ENCODE data around the gene AQP2. TPM values are rescaled to one million over a fixed set of nuclear protein-coding genes. Genes with fewer than 3 reads are reported as not detected.
A peak's percentile ranks its signal among the peaks of the same experiment; 100 is the strongest.

The AQP2 gene
- total and polyA plus RNA-seq, 7 donors, result not detected

DNA sequence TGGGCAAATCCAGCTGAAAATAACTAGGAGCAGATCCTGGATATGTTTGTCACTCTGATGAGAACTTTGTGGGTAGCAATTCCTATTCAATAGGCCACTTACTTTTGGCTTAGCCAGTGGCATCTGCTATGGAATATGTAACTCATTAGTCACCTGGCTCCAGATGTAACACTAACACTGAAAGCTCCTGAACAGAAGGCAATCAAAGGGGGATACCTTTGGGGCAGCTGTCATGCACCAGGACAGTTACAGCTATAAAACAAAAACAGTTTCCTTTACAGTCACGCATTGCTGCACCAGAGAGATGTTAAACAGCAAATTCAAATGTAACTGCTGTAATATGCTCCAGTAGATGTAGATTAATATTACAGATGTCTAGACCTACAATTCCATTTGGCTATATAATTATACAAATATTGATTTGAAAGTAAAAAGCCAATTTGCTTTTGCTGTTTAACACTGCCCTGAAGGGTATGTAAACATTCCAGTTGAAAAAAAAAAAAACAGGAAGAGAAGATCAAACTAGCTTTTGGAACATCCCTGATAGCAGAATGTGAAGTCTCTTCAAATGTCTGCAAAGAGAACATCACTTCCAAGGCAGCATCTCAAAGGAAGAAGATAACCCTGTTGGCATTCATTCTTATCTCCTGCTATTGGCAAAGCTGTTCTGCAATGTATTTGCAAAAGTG, 56.4 kb downstream of the AQP2 start:
- intact Hi-C loops (cut with DNase I), result no loop called here
- Histone ChIP-seq H3K27me3 (no peaks in the 10 kb centered on the region), H3K36me3 (no peaks in the 10 kb centered on the region), H3K9me3 (no peaks in the 10 kb centered on the region), H3K4me3 (no peak overlapping the region), H3K4me1 (peaks cover 0 to 59% (median 39%) of the 10 kb centered on the region in 4 donors), H3K27ac (peak overlapping the region in 3 of 4 donors; percentile 71 to 79 (median 73))
- WGBS, 2 donors, result 35 to 64% methylated on average over 1 of the region's 1 CpG
- TF ChIP-seq POLR2AphosphoS5 (IDR thresholded peaks at IDR 0.05) (no peak), POLR2A (IDR thresholded peaks at IDR 0.05) (no peak), EP300 (IDR thresholded peaks at IDR 0.05) (no peak)
- TF ChIP-seq, protein P1, sequence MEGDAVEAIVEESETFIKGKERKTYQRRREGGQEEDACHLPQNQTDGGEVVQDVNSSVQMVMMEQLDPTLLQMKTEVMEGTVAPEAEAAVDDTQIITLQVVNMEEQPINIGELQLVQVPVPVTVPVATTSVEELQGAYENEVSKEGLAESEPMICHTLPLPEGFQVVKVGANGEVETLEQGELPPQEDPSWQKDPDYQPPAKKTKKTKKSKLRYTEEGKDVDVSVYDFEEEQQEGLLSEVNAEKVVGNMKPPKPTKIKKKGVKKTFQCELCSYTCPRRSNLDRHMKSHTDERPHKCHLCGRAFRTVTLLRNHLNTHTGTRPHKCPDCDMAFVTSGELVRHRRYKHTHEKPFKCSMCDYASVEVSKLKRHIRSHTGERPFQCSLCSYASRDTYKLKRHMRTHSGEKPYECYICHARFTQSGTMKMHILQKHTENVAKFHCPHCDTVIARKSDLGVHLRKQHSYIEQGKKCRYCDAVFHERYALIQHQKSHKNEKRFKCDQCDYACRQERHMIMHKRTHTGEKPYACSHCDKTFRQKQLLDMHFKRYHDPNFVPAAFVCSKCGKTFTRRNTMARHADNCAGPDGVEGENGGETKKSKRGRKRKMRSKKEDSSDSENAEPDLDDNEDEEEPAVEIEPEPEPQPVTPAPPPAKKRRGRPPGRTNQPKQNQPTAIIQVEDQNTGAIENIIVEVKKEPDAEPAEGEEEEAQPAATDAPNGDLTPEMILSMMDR (IDR thresholded peaks at IDR 0.05), result no peak
- DNase-seq, result no peak

Other genes starting within 250 kb of the AQP2 start
- 10 to 100 TPM in 2 of 4 donors, 1 to 10 TPM in 2; 9.4 to 12.2 (median 11.0) TPM for gene FMNL3, start 243.3 kb upstream of the AQP2 start, total RNA-seq
- gene FMNL3, start 243.3 kb upstream of the AQP2 start, polyA plus RNA-seq, result 10 to 100 TPM in 1 of 3 donors, 1 to 10 TPM in 2; 1.8 to 10.8 (median 2.4) TPM
- 100 to 1,000 TPM; 191 to 248 (median 224) TPM for gene TMBIM6, start 209.2 kb upstream of the AQP2 start, total RNA-seq
- gene TMBIM6, start 209.2 kb upstream of the AQP2 start, polyA plus RNA-seq, result 100 to 1,000 TPM in 2 of 3 donors, 10 to 100 TPM in 1; 93.7 to 384 (median 135) TPM
- gene NCKAP5L, start 122.3 kb upstream of the AQP2 start, total RNA-seq, result 10 to 100 TPM in 3 of 4 donors, 1 to 10 TPM in 1; 10.0 to 23.3 (median 12.6) TPM
- 1 to 10 TPM in 2 of 3 donors, under 1 TPM in 1; 0.92 to 5.8 (median 2.4) TPM for gene NCKAP5L, start 122.3 kb upstream of the AQP2 start, polyA plus RNA-seq
- 1 to 10 TPM; 2.7 to 5.4 (median 3.9) TPM for gene BCDIN3D, start 107.6 kb upstream of the AQP2 start, total RNA-seq
- 1 to 10 TPM; 1.8 to 3.7 (median 2.1) TPM for gene BCDIN3D, start 107.6 kb upstream of the AQP2 start, polyA plus RNA-seq
- gene FAIM2, start 46.8 kb upstream of the AQP2 start, total RNA-seq, result 10 to 100 TPM in 1 of 4 donors, 1 to 10 TPM in 3; 5.8 to 12.8 (median 7.5) TPM
- gene FAIM2, start 46.8 kb upstream of the AQP2 start, polyA plus RNA-seq, result 1 to 10 TPM in 2 of 3 donors, not detected in 1; 1.2 to 5.6 TPM
- gene AQP5, start 11.1 kb downstream of the AQP2 start, total RNA-seq, result not detected
- gene AQP5, start 11.1 kb downstream of the AQP2 start, polyA plus RNA-seq, result under 1 TPM in 1 of 3 donors, not detected in 2; 0.09 TPM
- under 1 TPM; 0.14 to 0.83 (median 0.60) TPM for gene AQP6, start 22.2 kb downstream of the AQP2 start, total RNA-seq
- gene AQP6, start 22.2 kb downstream of the AQP2 start, polyA plus RNA-seq, result under 1 TPM in 1 of 3 donors, not detected in 2; 0.12 TPM
- 10 to 100 TPM; 14.1 to 42.6 (median 27.0) TPM for gene RACGAP1, start 74.8 kb downstream of the AQP2 start, total RNA-seq
- 10 to 100 TPM in 1 of 3 donors, 1 to 10 TPM in 2; 4.8 to 22.5 (median 8.3) TPM for gene RACGAP1, start 74.8 kb downstream of the AQP2 start, polyA plus RNA-seq
- gene ASIC1, start 106.9 kb downstream of the AQP2 start, total RNA-seq, result 1 to 10 TPM; 3.5 to 6.9 (median 5.2) TPM
- 1 to 10 TPM in 2 of 3 donors, not detected in 1; 1.3 to 1.6 TPM for gene ASIC1, start 106.9 kb downstream of the AQP2 start, polyA plus RNA-seq
- 10 to 100 TPM; 22.4 to 64.8 (median 39.2) TPM for gene SMARCD1, start 134.6 kb downstream of the AQP2 start, total RNA-seq
- 10 to 100 TPM; 16.0 to 26.4 (median 24.1) TPM for gene SMARCD1, start 134.6 kb downstream of the AQP2 start, polyA plus RNA-seq
- gene GPD1, start 153.3 kb downstream of the AQP2 start, total RNA-seq, result 10 to 100 TPM in 1 of 4 donors, 1 to 10 TPM in 1, under 1 TPM in 2; 0.55 to 59.6 (median 1.5) TPM
- gene GPD1, start 153.3 kb downstream of the AQP2 start, polyA plus RNA-seq, result 10 to 100 TPM in 1 of 3 donors, 1 to 10 TPM in 2; 3.0 to 19.8 (median 3.6) TPM
- 100 to 1,000 TPM in 1 of 4 donors, 10 to 100 TPM in 3; 87.8 to 179 (median 93.8) TPM for gene COX14, start 161.5 kb downstream of the AQP2 start, total RNA-seq
- 100 to 1,000 TPM; 124 to 266 (median 187) TPM for gene COX14, start 161.5 kb downstream of the AQP2 start, polyA plus RNA-seq
- 10 to 100 TPM; 21.7 to 29.1 (median 23.3) TPM for gene CERS5, start 216.6 kb downstream of the AQP2 start, total RNA-seq
- 10 to 100 TPM in 1 of 3 donors, 1 to 10 TPM in 2; 4.8 to 25.9 (median 5.3) TPM for gene CERS5, start 216.6 kb downstream of the AQP2 start, polyA plus RNA-seq